ENCODE measurements around the gene GSK3B.

DNA sequence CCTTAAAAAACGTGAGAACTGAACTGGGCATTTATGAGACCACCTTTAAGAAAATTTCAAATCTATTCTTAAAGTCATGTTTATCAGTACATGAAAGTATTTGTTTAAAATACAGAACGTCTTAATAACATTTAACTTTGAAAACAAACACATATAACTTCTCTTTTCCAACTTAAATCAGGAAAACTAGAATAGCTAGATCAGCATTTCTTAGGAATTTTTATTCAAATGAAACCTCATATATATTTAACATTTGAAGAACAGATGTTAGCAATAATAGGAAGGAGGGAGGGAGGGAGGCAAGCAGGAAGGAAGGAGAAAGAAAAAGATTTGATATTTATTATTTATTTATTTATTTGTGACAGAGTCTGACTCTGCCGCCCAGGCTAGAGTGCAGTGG is 192.2 kb downstream of the GSK3B start:
- TF ChIP-seq EP300 (IDR thresholded peaks at IDR 0.05; ENCODE audit: borderline replicate concordance in 1 of 2, control insufficient read depth in 1 of 2, low read depth in 2 of 2, low read length in 2 of 2) (no peak), ZNF384 (IDR thresholded peaks at IDR 0.05; ENCODE audit: borderline replicate concordance, low read depth, low read length) (no peak), NFYB (IDR thresholded peaks at IDR 0.05; ENCODE audit: insufficient read depth, low read depth, low read length) (no peak)
